Uterus (tissue), 2 donors: ENCODE measurements around the gene PLXNA2.

Experiments
- POLR2A ChIP-seq, 2 donors: fragments of 450-650 bp; IDR thresholded peaks; one replicate each; pipeline ENCODE4 v1.6.1; 2016; ENCODE audit warnings: antibody characterized with exemption in 2 of 2, mild to moderate bottlenecking in 1 of 2, moderate library complexity in 1 of 2
- TF ChIP-seq, protein P1 (sequence below), 4 experiments: fragments of 200-600 bp in 2 of 4; fragments of 450-650 bp in 2 of 4; sonication (generic) in 2 of 4; IDR thresholded peaks; one replicate each; pipeline ENCODE4 v1.5.1; 2016 to 2019; ENCODE audit warnings: antibody characterized with exemption in 4 of 4, mild to moderate bottlenecking in 2 of 4, moderate library complexity in 1 of 4

DNA sequence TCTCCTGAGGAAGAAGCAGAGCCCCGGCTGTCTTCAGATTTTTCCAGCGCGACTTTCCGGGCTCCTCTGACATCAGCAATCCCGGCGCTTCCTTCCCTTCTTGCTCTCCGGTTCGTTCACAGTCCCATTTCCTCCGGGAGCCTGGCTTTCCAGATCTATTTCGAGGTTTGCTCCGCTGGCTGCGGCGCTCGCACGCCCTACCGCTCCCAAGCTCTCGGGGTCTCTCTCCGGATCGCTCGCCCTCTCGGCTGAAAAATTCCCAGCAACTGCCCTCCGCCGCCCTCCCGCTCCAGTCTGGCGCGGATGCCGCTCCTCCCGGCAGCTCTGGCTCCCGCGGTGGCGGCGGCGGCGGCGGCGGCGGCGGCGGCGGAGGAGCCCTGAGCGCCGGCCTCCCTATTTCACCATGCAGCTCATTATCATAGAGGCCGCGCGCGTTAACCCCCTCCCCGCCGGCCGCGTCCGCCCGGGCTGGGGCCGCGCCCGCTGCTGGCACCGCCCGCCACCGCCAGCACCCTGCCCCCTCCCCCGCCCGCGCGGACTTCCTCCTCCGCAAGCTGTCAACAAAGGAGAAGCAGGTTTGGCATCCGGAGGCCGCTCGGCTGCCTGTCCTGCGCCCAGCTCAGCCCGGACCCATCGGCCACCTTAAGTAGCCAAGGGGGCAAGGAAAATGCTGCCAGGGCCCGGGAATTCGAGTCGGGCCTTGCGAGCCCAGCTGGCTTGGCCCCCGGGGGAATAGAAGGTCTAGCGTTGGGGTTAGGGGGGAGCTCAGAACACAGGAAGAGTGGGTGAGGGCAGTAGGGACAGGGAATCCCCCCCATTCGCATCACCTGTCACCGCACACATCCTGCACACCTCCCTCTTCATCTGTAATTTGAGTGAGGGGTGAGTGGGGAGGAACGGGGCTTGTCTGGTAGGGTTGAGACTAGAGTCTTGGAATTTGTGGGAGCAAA lies at the start of gene PLXNA2:
- TF ChIP-seq, protein P1, sequence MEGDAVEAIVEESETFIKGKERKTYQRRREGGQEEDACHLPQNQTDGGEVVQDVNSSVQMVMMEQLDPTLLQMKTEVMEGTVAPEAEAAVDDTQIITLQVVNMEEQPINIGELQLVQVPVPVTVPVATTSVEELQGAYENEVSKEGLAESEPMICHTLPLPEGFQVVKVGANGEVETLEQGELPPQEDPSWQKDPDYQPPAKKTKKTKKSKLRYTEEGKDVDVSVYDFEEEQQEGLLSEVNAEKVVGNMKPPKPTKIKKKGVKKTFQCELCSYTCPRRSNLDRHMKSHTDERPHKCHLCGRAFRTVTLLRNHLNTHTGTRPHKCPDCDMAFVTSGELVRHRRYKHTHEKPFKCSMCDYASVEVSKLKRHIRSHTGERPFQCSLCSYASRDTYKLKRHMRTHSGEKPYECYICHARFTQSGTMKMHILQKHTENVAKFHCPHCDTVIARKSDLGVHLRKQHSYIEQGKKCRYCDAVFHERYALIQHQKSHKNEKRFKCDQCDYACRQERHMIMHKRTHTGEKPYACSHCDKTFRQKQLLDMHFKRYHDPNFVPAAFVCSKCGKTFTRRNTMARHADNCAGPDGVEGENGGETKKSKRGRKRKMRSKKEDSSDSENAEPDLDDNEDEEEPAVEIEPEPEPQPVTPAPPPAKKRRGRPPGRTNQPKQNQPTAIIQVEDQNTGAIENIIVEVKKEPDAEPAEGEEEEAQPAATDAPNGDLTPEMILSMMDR (IDR thresholded peaks at IDR 0.05), result no peak
- TF ChIP-seq POLR2A (IDR thresholded peaks at IDR 0.05), result peak; percentile 8 to 57
